Body of pancreas (tissue), 4 donors: ENCODE measurements around the gene TMCC3.

Experiments used
- POLR2A ChIP-seq, 3 donors: fragments of 450-650 bp; IDR thresholded peaks; one replicate each; pipeline ENCODE4 v1.6.1; 2016; ENCODE audit warnings: antibody characterized with exemption in 3 of 3, mild to moderate bottlenecking in 2 of 3
- TF ChIP-seq, protein P1 (sequence below), 7 experiments: fragments of 450-650 bp in 4 of 7; fragments of 200-600 bp in 3 of 7; sonication (generic) in 3 of 7; IDR thresholded peaks; one replicate each; pipeline ENCODE4 v1.5.1; 2016 to 2019; ENCODE audit warnings: antibody characterized with exemption in 7 of 7

DNA sequence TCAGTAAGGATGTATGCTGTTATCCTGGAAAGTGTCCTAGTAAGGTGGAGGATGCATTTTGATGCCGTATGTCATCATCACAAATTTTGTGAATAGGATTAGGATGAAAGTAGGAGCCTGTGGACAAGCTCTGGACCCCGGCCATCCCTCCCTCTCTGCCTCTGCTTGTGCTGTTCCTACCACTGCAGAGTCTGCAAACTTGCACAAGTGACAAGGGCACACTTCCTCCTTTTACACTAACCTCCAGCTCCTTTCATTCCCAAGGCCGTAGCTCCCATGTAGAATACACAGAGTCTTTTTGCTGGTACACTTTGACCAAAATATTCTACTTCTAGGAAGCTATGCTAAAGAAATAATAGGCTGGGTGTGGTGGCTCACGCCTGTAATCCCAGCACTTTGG, 13.3 kb upstream of the TMCC3 start:
- TF ChIP-seq, protein P1, sequence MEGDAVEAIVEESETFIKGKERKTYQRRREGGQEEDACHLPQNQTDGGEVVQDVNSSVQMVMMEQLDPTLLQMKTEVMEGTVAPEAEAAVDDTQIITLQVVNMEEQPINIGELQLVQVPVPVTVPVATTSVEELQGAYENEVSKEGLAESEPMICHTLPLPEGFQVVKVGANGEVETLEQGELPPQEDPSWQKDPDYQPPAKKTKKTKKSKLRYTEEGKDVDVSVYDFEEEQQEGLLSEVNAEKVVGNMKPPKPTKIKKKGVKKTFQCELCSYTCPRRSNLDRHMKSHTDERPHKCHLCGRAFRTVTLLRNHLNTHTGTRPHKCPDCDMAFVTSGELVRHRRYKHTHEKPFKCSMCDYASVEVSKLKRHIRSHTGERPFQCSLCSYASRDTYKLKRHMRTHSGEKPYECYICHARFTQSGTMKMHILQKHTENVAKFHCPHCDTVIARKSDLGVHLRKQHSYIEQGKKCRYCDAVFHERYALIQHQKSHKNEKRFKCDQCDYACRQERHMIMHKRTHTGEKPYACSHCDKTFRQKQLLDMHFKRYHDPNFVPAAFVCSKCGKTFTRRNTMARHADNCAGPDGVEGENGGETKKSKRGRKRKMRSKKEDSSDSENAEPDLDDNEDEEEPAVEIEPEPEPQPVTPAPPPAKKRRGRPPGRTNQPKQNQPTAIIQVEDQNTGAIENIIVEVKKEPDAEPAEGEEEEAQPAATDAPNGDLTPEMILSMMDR (IDR thresholded peaks at IDR 0.05) = no peak
- no peak for TF ChIP-seq POLR2A (IDR thresholded peaks at IDR 0.05)
